DMS53 (cell line): ENCODE results near the gene ADM2.
A peak's percentile ranks its signal among the peaks of the same experiment; 100 is the strongest.
"Not testable (repeated sequence)": the region's sequence is repeated elsewhere in the genome, so short reads cannot be mapped to it uniquely, and the experiment has no call there.

Source experiments
- DNase-seq: peaks from one replicate; lab custom pipeline; 2025; lab: John Stamatoyannopoulos, UW

Gene ADM2

GRCh38 chr22:50481440-50482106, at the start of gene ADM2:
TSS of gene ADM2 (plus strand) at chr22:50481543. CDS start at chr22:50481848, 305 bp downstream.
- DNase-seq = peak; percentile 48

- no peak for DNase-seq
Observed at GRCh38 chr22:50432131-50432876, 49.0 kb upstream of the ADM2 start.

- not testable (repeated sequence) for DNase-seq
Observed at GRCh38 chr22:50432877-50433510, 48.3 kb upstream of the ADM2 start.

- no peak for DNase-seq
Observed at GRCh38 chr22:50434849-50435248, 46.5 kb upstream of the ADM2 start.

- DNase-seq = no peak
Observed at GRCh38 chr22:50435291-50436014, 45.9 kb upstream of the ADM2 start.

- DNase-seq = no peak
Observed at GRCh38 chr22:50436015-50436830, 45.1 kb upstream of the ADM2 start.

GRCh38 chr22:50436841-50437341, 44.5 kb upstream of the ADM2 start:
- DNase-seq = no peak

GRCh38 chr22:50437511-50438304, 43.6 kb upstream of the ADM2 start:
- DNase-seq = no peak

- no peak for DNase-seq
Observed at GRCh38 chr22:50438305-50439275, 42.8 kb upstream of the ADM2 start.

- DNase-seq = no peak
Observed at GRCh38 chr22:50439314-50439870, 42.0 kb upstream of the ADM2 start.

- no peak for DNase-seq
Observed at GRCh38 chr22:50439871-50440331, 41.4 kb upstream of the ADM2 start.

GRCh38 chr22:50440544-50441249, 40.6 kb upstream of the ADM2 start:
- DNase-seq = no peak

- DNase-seq = no peak
Observed at GRCh38 chr22:50441428-50441993, 39.8 kb upstream of the ADM2 start.

- no peak for DNase-seq
Observed at GRCh38 chr22:50443197-50443596, 38.1 kb upstream of the ADM2 start.

- no peak for DNase-seq
Observed at GRCh38 chr22:50443801-50444625, 37.3 kb upstream of the ADM2 start.

- DNase-seq = peak; percentile 23
Observed at GRCh38 chr22:50444663-50445062, 36.7 kb upstream of the ADM2 start.
